OCI-LY7 (cell line): ENCODE measurements around the gene FAN1. TPM values are rescaled to one million over a fixed set of nuclear protein-coding genes. Genes with fewer than 3 reads are reported as not detected.

Source experiments
- BruUV-seq: library from RNA; stranded (reverse); fragments of 400-500 nt; replicated peaks from 2 replicates; lab custom pipeline; 2021; lab: Mats Ljungman, UMichigan
- CTCF ChIA-PET: fragments of 300-600 bp; sonication (Branson Sonifier 250); formaldehyde crosslinking; loops from one replicate; lab custom pipeline; 2022; ENCODE audit warnings: antibody characterized with exemption; ENCODE audit not compliant: unreplicated experiment; lab: Charles Lee
- POLR2A ChIA-PET: fragments of 300-600 bp; sonication (Branson Sonifier 250); formaldehyde crosslinking; loops from one replicate; lab custom pipeline; 2022; ENCODE audit warnings: antibody characterized with exemption; lab: Charles Lee
- DNase-seq: peaks from one replicate; pipeline ENCODE4 v3.0.0-alpha.2; 2015; ENCODE audit warnings: low spot score
- H2AFZ ChIP-seq: fragments of 200-600 bp; sonication (generic), shearing (Covaris generic); 2 replicates; pipeline ENCODE4 v1.6.1; 2014; ENCODE audit warnings: mild to moderate bottlenecking, antibody characterized with exemption, low read length, moderate library complexity
- H3K27ac ChIP-seq: fragments of 200-600 bp; sonication (generic); 2 replicates; pipeline ENCODE4 v1.5.1; 2014; ENCODE audit warnings: mixed run types, low read depth, mild to moderate bottlenecking, moderate library complexity, low read length, inconsistent platforms; ENCODE audit not compliant: poor library complexity, severe bottlenecking
- H3K36me3 ChIP-seq: fragments of 200-600 bp; sonication (generic); 2 replicates; pipeline ENCODE4 v1.6.1; 2014; ENCODE audit warnings: mild to moderate bottlenecking, antibody characterized with exemption, low read length, moderate library complexity, mixed read lengths; ENCODE audit not compliant: insufficient read depth
- H3K4me1 ChIP-seq: fragments of 200-600 bp; sonication (generic); 2 replicates; pipeline ENCODE4 v1.5.1; 2014; ENCODE audit warnings: mild to moderate bottlenecking, low read length; ENCODE audit not compliant: insufficient read depth, poor library complexity, severe bottlenecking
- H3K4me2 ChIP-seq: fragments of 200-600 bp; sonication (generic); 2 replicates; pipeline ENCODE4 v1.6.1; 2014; ENCODE audit warnings: mild to moderate bottlenecking, low read length
- H3K4me3 ChIP-seq: fragments of 200-600 bp; sonication (generic); 2 replicates; pipeline ENCODE4 v1.5.1; 2014; ENCODE audit warnings: mild to moderate bottlenecking, low read depth, low read length; ENCODE audit not compliant: poor library complexity, severe bottlenecking
- H3K79me2 ChIP-seq: fragments of 200-600 bp; sonication (generic); 2 replicates; pipeline ENCODE4 v1.6.1; 2016; ENCODE audit warnings: low read depth, mild to moderate bottlenecking, low read length, moderate library complexity, mixed read lengths; ENCODE audit not compliant: insufficient read depth
- H3K9me2 ChIP-seq: fragments of 200-600 bp; sonication (generic); 2 replicates; pipeline ENCODE4 v1.6.1; 2016; ENCODE audit warnings: mild to moderate bottlenecking, low read length, mixed read lengths; ENCODE audit not compliant: insufficient read depth
- H3K9me3 ChIP-seq: fragments of 200-600 bp; sonication (generic); 2 replicates; pipeline ENCODE4 v1.6.1; 2014; ENCODE audit warnings: mild to moderate bottlenecking, mixed run types, low read length, mixed read lengths
- H4K20me1 ChIP-seq: fragments of 200-600 bp; sonication (generic); 2 replicates; pipeline ENCODE4 v1.6.1; 2014; ENCODE audit warnings: mild to moderate bottlenecking, antibody characterized with exemption, low read length, moderate library complexity, mixed read lengths; ENCODE audit not compliant: insufficient read depth
- EZH2phosphoT487 ChIP-seq: fragments of 200-600 bp; sonication (generic); IDR thresholded peaks from 2 replicates; pipeline ENCODE4 v1.6.1; 2018; ENCODE audit warnings: low read depth, borderline replicate concordance, mild to moderate bottlenecking, mixed run types, antibody characterized with exemption, low read length, moderate library complexity, mixed read lengths
- intact Hi-C: fragments of 100-400 bp; cut with micrococcal nuclease; formaldehyde crosslinking; loops from one replicate; pipeline ENCODE4 v1.10.0; 2022; ENCODE audit not compliant: unreplicated experiment
- total RNA-seq, 2 experiments: library from RNA; depleted of rRNA in 1 of 2; stranded (reverse); fragments of >200 nt in 1 of 2; shearing (Covaris generic) in 1 of 2; gene quantifications; 2 replicates each; pipeline ENCODE4 v1.2.3, GENCODE V29; 2014 to 2022
- TF ChIP-seq, protein P1 (sequence below): fragments of 200-600 bp; sonication (generic); conservative IDR thresholded peaks from 2 replicates; pipeline ENCODE4 v1.5.1; 2014; ENCODE audit warnings: mild to moderate bottlenecking, antibody characterized with exemption, low read length, moderate library complexity, mixed read lengths

FAN1 gene
- total RNA-seq, 2 experiments from 2014 or later: 14.7 to 16.4 TPM

- BruUV-seq: no TSS peak
- no peak for DNase-seq
- peaks cover 78% of the 10 kb centered on the region for H3K36me3 ChIP-seq
- H3K4me2 ChIP-seq: peak overlapping the region; percentile 6; the same call in 1 of the 2 replicates
- no peaks in the 10 kb centered on the region for H3K9me2 ChIP-seq
- no peaks in the 10 kb centered on the region for H3K79me2 ChIP-seq
- no peak overlapping the region for H3K4me3 ChIP-seq
- no peak overlapping the region for H3K27ac ChIP-seq
- ChIA-PET POLR2A (interaction anchor here (0.7 to 1.5 kb wide), 4 partner anchors 17 to 1106 kb away, joined by 3 to 4 read pairs (median 4); no protein-coding TSS in a partner anchor), CTCF (no interaction called here)
- no peak for TF ChIP-seq EZH2phosphoT487
- TF ChIP-seq, protein P1, sequence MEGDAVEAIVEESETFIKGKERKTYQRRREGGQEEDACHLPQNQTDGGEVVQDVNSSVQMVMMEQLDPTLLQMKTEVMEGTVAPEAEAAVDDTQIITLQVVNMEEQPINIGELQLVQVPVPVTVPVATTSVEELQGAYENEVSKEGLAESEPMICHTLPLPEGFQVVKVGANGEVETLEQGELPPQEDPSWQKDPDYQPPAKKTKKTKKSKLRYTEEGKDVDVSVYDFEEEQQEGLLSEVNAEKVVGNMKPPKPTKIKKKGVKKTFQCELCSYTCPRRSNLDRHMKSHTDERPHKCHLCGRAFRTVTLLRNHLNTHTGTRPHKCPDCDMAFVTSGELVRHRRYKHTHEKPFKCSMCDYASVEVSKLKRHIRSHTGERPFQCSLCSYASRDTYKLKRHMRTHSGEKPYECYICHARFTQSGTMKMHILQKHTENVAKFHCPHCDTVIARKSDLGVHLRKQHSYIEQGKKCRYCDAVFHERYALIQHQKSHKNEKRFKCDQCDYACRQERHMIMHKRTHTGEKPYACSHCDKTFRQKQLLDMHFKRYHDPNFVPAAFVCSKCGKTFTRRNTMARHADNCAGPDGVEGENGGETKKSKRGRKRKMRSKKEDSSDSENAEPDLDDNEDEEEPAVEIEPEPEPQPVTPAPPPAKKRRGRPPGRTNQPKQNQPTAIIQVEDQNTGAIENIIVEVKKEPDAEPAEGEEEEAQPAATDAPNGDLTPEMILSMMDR: no peak
- H3K4me1 ChIP-seq: peaks cover 10% of the 10 kb centered on the region
- H3K9me3 ChIP-seq: no peaks in the 10 kb centered on the region
- no peak overlapping the region for H2AFZ ChIP-seq
- intact Hi-C loops: no loop called here
- no peaks in the 10 kb centered on the region for H4K20me1 ChIP-seq
These were observed 16.3 kb downstream of the FAN1 start for GRCh38 chr15:30919877-30920550.

GRCh38 chr15:30921106-30921505 is 17.4 kb downstream of the FAN1 start:
- Histone ChIP-seq H3K4me1 (peaks cover 10% of the 10 kb centered on the region), H3K36me3 (peaks cover 77% of the 10 kb centered on the region), H3K4me2 (no peak overlapping the region), H2AFZ (no peak overlapping the region), H4K20me1 (no peaks in the 10 kb centered on the region), H3K4me3 (no peak overlapping the region), H3K9me2 (no peaks in the 10 kb centered on the region), H3K27ac (no peak overlapping the region), H3K79me2 (no peaks in the 10 kb centered on the region), H3K9me3 (no peaks in the 10 kb centered on the region)
- TF ChIP-seq, protein P1: no peak
- TF ChIP-seq EZH2phosphoT487: no peak
- POLR2A ChIA-PET: no interaction called here
- CTCF ChIA-PET: no interaction called here
- intact Hi-C loops: no loop called here
- DNase-seq: no peak
- BruUV-seq: no TSS peak
